Activated T-cell treated with anti-CD3 and anti-CD28 coated beads, Interleukin-2, amount 50 U/mL, for 1 hour (primary cell): ENCODE measurements around the gene ABCC9.
"Not testable (repeated sequence)": the region's sequence is repeated elsewhere in the genome, so short reads cannot be mapped to it uniquely, and the experiment has no call there.

Experiments used
- DNase-seq: peaks from one replicate; pipeline ENCODE4 v3.0.0-alpha.2; 2020

ABCC9 gene

GRCh38 chr12:21813751-21814150 is 127.5 kb downstream of the ABCC9 start:
- DNase-seq = no peak

GRCh38 chr12:21813125-21813524 is 128.1 kb downstream of the ABCC9 start:
- no peak for DNase-seq

DNA sequence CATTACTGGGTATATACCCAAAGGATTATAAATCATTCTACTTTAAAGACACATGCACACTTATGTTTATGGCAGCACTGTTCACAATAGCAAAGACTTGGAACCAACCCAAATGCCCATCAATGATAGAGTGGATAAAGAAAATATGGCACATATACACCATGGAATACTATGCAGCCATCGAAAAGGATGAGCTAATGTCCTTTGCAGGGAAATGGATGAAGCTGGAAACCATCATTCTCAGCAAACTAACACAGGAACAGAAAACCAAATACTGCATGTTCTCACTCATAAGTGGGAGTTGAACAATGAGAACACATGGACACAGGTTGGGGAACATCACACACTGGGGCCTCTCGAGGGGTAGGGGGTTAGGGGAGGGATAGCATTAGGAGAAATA is 128.9 kb downstream of the ABCC9 start:
- DNase-seq = not testable (repeated sequence)

DNA sequence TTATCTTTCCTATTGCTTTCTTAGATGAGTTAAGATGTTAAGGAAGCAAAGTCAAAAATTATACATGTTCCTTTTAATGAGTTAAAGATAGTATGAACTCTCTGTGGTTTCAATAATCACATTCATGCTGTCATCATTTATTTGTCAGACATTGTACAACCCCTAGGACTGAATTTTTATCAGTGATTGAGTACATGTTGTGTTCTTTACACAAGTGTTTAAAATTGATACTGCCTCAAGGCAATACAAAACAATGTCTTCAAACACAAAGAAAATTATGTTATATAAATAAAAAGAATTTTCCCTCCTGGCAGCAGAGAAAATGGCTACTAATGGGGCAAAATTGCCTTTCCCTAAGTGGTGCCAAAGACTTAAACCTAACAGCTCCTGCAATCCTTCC is 132.1 kb downstream of the ABCC9 start:
- no peak for DNase-seq

DNA sequence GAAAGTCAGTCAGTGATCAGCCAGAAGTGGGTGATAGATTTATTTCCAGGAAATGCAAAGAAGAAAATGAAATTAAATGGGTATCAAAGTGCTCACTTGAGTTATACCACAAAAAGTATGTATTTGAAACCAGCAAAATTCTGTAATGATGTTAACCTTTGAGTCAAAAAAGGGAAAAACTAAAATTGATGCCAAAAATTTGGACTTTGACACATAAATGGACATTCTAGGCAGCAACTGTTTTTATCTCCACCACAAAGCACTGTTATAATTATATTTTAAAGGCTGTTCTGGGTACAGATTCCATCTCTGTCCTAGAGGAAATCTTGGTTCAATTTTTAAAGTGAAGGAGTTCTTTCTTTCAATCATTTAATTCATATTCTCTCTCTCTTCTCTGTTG is 135.0 kb downstream of the ABCC9 start:
- no peak for DNase-seq

DNA sequence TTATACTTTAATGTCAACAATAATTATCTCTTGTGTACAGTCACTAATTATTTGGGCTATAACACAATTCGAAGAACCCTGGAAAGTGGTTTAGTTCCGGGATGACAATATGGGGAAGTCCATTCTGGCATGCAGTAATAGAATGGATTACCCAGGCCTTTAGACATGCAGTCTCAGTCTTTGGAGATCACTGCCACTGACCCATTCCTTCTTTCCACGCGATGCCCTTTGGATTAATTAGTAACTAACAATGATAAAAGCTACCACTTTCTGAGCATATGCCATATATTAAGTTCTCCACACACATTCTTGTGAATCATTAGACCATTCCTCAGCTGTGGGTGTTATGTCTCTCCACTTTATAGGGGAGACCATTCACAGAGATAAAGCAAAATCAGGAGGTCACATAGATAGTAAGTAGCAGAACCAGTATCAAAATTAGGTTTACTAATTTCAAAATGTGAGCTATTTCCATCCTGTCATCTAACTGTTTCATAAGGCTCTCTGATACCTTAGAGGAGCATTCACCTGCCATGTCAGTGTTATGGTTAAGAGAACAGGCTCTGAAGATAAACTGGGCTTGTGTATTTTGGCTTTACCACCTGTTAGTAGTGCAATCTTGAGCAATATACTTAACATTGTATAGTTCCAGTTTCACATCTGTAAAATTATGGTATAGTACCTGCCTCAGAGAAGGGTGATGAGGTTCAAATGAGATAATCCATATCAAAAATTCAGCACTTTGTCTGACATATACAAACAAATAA is 139.5 kb downstream of the ABCC9 start:
- DNase-seq = no peak

DNA sequence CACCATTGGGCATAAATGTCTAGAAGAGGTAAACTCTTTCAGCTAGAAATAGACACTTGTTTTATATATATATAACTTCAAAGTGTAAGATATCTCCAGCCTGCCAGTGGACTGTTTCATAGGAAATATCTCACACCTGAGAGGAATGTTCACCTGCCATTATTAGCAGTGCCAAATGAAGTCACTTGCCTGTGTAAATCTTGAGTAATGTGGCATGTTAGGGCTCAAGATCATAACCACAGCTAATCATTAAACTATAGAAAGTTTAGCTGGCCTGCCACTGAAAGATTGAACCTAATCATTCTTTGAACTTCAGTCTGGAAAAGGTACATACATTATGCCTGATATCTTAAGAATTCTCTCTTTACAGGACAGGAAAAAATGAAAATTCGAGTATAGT is 141.2 kb downstream of the ABCC9 start:
- DNase-seq = no peak

DNA sequence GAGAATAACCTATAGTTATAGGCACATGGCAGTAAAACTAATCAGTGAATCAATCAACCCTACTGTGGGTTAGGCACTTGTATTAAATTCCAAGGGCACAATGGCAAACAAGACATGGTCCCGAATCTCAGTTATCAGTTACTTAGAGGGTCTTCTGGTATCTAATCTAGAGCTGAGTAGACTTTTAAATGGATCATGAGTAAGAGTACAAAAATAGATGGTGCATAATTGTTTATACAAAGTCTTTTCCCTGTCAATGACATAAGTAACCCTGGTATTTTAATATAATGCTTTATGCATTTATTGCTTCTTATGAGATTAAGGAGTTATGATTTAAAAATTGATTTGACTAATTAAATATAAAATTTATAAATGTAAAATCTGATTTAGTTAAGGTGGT is 143.7 kb downstream of the ABCC9 start:
- DNase-seq = no peak

DNA sequence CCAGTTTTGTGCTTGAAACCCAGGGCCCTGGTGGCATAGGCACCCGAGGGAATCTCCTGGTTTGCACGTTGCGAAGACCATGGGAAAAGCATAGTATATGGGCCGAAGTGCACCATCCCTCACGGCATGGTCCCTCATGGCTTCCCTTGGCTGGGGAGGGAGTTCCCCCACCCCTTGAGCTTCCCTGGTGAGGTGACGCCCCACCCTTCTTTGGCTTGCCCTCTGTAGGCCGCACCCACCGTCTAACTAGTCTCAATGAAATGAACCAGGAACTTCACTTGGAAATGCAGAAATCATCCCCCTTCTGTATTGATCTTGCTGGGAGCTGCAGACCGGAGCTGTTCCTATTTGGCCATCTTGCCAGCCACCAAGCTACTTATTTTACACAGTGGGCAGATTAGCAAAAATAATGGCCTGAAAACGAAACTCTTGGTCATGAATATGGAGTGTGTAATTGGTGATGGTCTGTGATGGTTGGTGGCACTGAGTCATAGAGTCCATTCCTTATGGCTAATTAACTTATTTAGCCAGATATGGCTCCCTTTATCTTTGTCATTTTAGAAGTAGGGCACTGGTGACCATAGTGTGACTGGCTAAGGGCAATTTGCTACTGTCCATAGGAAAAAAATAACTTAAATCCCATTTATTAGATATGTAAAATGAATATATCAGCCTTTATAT is 145.4 kb downstream of the ABCC9 start:
- no peak for DNase-seq

DNA sequence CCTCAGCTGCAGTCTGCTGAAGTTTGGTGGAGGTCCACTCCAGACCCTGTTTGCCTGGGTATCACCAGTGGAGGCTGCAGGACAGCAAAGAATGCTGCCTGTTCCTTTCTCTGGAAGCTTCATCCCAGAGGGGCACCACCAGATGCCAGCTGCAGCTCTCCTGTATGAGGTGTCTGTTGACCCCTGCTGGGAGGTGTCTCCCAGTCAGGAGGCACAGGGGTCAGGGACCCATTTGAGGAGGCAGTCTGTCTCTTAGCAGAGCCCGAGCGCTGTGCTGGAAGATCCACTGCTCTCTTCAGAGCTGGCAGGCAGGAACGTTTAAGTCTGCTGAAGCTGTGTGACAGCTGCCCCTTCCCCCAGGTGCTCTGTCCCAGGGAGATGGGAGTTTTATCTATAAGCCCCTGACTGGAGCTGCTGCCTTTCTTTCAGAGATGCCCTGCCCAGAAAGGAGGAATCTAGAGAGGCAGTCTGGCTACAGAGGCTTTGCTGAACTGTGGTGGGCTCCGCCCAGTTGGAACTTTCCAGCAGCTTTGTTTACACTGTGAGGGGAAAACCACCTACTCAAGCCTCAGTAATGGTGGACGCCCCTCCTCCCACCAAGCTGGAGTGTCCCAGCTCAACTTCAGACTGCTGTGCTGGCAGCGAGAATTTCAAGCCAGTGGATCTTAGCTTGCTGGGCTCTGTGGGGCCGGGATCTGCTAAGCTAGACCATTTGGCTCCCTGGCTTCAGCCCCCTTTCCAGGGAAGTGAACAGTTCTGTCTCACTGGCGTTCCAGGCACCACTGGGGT is 146.2 kb downstream of the ABCC9 start:
- not testable (repeated sequence) for DNase-seq

GRCh38 chr12:21789687-21790086 is 151.5 kb downstream of the ABCC9 start:
- not testable (repeated sequence) for DNase-seq

- DNase-seq = no peak
Measured at GRCh38 chr12:21788089-21788983, 152.9 kb downstream of the ABCC9 start.

- no peak for DNase-seq
Measured at GRCh38 chr12:21786041-21786531, 155.1 kb downstream of the ABCC9 start.

- not testable (repeated sequence) for DNase-seq
Measured at GRCh38 chr12:21782723-21783122, 158.5 kb downstream of the ABCC9 start.

DNA sequence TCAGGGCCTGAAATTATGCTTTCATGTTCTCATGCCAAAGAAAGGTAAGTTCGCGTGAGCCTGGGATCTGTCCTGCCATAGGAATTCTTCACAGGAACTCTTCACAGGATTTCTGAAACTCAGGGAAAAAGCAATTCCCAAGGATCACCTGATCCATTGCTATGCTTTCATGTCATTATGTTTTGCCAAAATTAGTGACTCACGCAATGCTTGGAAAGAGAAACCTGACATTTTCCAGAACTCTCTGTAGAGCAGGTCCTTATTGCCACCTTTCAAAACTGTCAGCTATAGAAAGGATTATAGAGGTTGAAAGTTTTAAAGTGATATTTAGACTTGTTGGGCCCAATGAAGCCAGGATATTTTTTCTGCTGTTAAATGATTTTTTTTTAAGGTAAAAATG is 160.4 kb downstream of the ABCC9 start:
- DNase-seq = no peak

- DNase-seq = no peak
Measured at GRCh38 chr12:21776175-21776574, 165.1 kb downstream of the ABCC9 start.

DNA sequence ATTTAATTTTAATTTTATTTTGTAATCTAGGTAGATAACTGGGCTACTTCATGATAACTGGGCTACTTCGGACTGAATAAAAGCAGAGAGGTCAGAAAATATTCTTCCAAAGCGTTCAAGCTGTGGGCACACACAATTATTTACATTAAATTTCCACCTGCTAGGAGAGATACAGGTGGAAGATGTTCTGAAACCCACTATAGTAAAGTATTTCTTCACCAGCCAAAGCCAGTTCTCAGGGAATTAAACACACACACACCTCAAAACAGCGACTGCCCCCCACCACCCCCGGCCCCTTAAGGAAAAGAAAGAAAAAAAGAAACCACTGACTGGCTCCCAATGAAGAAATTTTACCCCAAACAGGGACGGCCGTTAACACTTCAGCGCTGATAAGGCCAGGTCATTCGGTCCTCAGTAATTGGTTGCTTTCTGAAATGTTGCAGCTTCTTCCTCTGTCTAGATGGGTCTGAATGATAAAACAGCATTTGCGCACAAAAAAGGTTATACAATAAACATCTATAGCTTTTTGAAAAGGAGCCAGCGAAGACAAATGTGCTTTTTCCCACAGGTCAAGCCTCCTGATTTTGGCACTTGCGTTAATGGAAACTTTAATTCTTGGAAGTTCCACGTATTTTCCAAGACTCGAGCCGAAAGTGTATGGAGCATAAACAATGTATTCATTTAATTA is 165.9 kb downstream of the ABCC9 start:
- no peak for DNase-seq

DNA sequence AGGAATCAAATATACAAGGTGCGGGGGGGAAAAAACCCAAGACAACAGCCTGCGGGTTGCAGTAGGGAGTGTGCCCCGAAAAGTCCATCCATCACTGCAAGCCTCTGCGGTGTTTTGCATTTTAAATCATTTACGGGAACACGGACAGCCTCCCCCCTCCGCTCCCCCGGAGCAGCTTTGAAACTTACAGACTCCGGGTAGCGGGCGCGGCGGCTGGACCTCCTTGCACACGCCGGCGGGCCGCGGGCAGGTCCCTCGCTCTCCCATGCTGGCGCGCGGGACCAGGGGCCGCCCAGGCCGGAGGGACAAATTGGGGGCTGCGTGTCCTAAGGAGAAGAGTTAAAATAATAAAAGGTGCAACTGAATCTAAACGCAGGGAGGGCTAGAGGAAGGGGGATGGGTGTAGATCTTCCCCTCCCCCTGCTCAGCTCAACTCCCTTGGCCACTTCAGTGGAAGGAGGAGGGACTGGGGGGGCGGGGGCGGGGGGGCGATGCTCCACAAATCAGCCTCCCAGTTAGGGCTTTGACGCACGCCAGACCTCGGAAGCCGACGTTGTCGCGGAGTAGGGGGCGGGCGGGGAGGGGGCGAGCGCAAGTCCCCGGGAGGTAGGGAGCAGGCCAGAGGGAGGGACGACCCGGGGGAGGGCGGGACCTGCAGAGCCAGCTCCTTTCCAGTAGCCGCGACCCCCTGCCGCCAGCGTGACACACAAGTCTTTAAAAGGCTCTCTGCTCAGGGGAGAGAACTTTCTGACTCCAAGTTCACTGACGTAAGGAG is 166.7 kb downstream of the ABCC9 start, which contains the start of gene KCNJ8:
Gene KCNJ8 (minus strand): TSS at position 349 of the 775 bp plus-strand sequence. CDS start 1,090 bp downstream, outside the sequence.
- DNase-seq = no peak

GRCh38 chr12:21773806-21774205 is 167.4 kb downstream of the ABCC9 start:
- no peak for DNase-seq

GRCh38 chr12:21773263-21773741 is 167.9 kb downstream of the ABCC9 start:
- no peak for DNase-seq

- DNase-seq = no peak
Measured at GRCh38 chr12:21771311-21771710, 169.9 kb downstream of the ABCC9 start.
